ENCODE measurements around the gene SYN1. TPM values are rescaled to one million over a fixed set of nuclear protein-coding genes. Genes with fewer than 3 reads are reported as not detected.
A peak's percentile ranks its signal among the peaks of the same experiment; 100 is the strongest.

The SYN1 gene
- total and polyA plus RNA-seq, 10 donors, result 0.10 to 1.2 (median 0.61) TPM

DNA sequence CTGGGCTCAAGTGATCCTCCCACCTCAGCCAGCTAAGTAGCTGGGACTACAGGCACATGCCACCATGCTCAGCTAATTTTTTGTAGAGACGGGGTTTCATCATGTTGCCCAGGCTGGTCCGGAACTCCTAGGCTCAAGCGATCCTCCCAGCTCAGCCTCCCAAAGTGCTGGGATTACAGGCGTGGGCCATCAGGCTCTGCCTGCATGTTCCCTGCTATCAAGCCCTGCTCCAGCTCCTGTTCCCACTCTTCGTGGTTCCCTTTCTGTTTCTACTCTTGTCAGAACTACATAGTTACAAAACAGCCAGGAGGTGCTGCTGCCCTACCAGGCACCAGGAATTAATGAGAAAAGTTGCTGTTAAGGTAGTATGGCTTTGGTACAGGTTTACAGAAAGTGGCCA lies 28.7 kb downstream of the SYN1 start:
- H3K4me1 ChIP-seq, result no peaks in the 10 kb centered on the region
- H3K36me3 ChIP-seq, result peaks cover 0 to 8% (median 0%) of the 10 kb centered on the region in 6 donors
- no peak overlapping the region for H3K27ac ChIP-seq
- no peak for DNase-seq
- no peak for TF ChIP-seq POLR2A (IDR thresholded peaks at IDR 0.05)
- no peak for TF ChIP-seq POLR2AphosphoS5 (IDR thresholded peaks at IDR 0.05)
- TF ChIP-seq, protein P1, sequence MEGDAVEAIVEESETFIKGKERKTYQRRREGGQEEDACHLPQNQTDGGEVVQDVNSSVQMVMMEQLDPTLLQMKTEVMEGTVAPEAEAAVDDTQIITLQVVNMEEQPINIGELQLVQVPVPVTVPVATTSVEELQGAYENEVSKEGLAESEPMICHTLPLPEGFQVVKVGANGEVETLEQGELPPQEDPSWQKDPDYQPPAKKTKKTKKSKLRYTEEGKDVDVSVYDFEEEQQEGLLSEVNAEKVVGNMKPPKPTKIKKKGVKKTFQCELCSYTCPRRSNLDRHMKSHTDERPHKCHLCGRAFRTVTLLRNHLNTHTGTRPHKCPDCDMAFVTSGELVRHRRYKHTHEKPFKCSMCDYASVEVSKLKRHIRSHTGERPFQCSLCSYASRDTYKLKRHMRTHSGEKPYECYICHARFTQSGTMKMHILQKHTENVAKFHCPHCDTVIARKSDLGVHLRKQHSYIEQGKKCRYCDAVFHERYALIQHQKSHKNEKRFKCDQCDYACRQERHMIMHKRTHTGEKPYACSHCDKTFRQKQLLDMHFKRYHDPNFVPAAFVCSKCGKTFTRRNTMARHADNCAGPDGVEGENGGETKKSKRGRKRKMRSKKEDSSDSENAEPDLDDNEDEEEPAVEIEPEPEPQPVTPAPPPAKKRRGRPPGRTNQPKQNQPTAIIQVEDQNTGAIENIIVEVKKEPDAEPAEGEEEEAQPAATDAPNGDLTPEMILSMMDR (IDR thresholded peaks at IDR 0.05 in 8 of 11, conservative IDR thresholded peaks at IDR 0.05 in 3 of 11), result no peak
- intact Hi-C loops (cut with DNase I; ENCODE audit: low total_unique reads), result no loop called here
- peaks cover 0 to 3% (median 0%) of the 10 kb centered on the region in 8 donors for H3K9me3 ChIP-seq
- H3K4me3 ChIP-seq, result no peak overlapping the region
- H3K27me3 ChIP-seq (replicated peaks in 1 of 7), result peaks cover 0 to 3% (median 0%) of the 10 kb centered on the region in 7 donors
- WGBS, 5 donors, result 78 to 89% (median 82%) methylated on average over 5 of the region's 5 CpGs

DNA sequence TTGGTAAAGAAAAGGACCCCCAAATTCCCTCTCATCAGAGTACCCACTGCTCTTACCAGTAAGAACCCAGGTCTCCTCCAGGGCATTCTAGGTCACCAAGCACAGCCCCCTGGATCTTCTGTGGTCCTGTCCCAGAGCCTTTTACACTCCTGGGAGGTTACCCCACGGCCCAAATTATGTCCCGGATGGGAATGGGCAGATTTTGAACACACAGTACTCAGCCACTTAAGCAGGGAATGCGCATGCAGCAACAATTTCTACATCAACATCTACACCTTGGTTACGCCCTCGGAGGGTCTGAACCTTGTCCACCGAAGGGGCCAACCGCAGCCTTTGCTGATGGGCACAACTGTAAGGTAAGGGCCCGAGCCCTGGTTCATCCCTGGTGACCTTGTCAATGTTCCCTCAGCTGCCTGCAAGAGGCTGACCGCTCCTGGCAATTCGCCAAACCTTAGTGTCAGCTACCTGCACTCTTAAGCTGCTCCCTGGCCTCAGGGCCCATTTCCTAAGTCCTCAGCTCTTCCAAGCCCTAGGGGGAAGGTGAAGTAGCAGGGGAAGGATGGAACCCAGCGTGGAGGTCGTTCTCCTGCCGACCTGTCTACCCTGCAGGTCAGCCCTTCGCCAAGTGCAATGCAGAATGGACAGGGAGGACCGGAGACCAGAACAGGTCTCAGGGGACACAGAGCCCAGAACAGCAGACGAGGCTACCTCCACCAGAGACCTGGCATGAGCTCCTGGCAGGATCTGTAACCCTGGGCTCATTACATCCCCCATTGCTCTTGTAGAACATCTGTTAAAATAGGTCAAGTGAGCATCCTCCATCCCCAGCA lies 31.5 kb downstream of the SYN1 start:
- intact Hi-C loops (cut with DNase I; ENCODE audit: low total_unique reads), result no loop called here
- 62 to 95% (median 85%) methylated on average over 5 to 16 of the region's 16 CpGs for WGBS, 5 donors

GRCh38 chrX:47587091-47587891 lies 32.4 kb downstream of the SYN1 start:
- Histone ChIP-seq H3K9me3 (no peaks in the 10 kb centered on the region), H3K4me1 (peaks cover 0 to 10% (median 0%) of the 10 kb centered on the region in 6 donors), H3K27me3 (replicated peaks in 1 of 7) (peaks cover 0 to 3% (median 0%) of the 10 kb centered on the region in 7 donors), H3K36me3 (peaks cover 0 to 24% (median 1%) of the 10 kb centered on the region in 6 donors), H3K4me3 (no peak overlapping the region), H3K27ac (no peak overlapping the region)
- DNase-seq, result no peak
- intact Hi-C loops (cut with DNase I; ENCODE audit: low total_unique reads), result no loop called here
- TF ChIP-seq, protein P1 (IDR thresholded peaks at IDR 0.05 in 8 of 11, conservative IDR thresholded peaks at IDR 0.05 in 3 of 11), result no peak
- TF ChIP-seq POLR2AphosphoS5 (IDR thresholded peaks at IDR 0.05), result peak in 1 of 3 donors; percentile 18
- 38 to 74% (median 62%) methylated on average over 4 of the region's 4 CpGs for WGBS, 5 donors

More for the DNA sequence above, 31.5 kb downstream of the SYN1 start:
- H3K4me1 ChIP-seq, result peaks cover 0 to 8% (median 0%) of the 10 kb centered on the region in 6 donors
- peaks cover 0 to 3% (median 0%) of the 10 kb centered on the region in 7 donors for H3K27me3 ChIP-seq (replicated peaks in 1 of 7)
- no peak for DNase-seq
- no peak overlapping the region for H3K4me3 ChIP-seq
- no peak overlapping the region for H3K27ac ChIP-seq
- no peaks in the 10 kb centered on the region for H3K9me3 ChIP-seq
- TF ChIP-seq, protein P1 (IDR thresholded peaks at IDR 0.05 in 8 of 11, conservative IDR thresholded peaks at IDR 0.05 in 3 of 11), result no peak
- no peak for TF ChIP-seq POLR2A (IDR thresholded peaks at IDR 0.05)
- TF ChIP-seq POLR2AphosphoS5 (IDR thresholded peaks at IDR 0.05), result no peak
- peaks cover 0 to 24% (median 1%) of the 10 kb centered on the region in 6 donors for H3K36me3 ChIP-seq
